ENCODE results near the gene ACOT8.
"Not testable (repeated sequence)": the region's sequence is repeated elsewhere in the genome, so short reads cannot be mapped to it uniquely, and the experiment has no call there.

The ACOT8 gene

DNA sequence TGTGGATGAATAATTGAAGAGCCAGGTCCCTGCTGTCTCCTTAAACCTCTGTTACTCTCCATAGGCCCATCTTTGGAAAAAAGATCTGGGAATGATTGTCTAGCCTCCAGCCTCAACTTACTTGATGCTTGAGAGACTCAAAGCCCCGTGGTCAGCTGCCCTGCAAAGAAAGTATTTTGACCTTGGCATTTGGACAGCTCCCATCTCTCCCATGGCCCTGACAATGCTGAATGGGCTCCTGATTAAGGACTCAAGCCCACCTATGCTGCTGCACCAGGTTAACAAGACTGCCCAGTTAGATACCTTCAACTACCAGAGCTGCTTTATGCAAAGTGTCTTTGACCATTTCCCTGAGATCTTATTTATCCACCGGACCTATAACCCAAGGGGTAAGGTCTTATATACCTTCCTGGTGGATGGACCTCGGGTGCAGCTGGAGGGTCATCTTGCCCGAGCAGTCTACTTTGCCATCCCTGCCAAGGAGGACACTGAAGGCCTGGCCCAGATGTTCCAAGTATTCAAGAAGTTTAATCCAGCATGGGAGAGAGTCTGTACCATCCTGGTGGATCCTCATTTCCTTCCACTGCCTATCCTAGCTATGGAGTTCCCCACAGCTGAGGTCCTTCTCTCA, 25.4 kb upstream of the ACOT8 start:
- no peak for TF ChIP-seq CTCF (conservative IDR thresholded peaks at IDR 0.05; ENCODE audit: low read depth, low read length)
- no peak overlapping the region for H3K9ac ChIP-seq
- no peaks in the 10 kb centered on the region for H3K27me3 ChIP-seq (ENCODE audit: insufficient read depth, low read depth)
- peak overlapping the region; percentile 88 for H3K4me2 ChIP-seq
- H3K27ac ChIP-seq: no peak overlapping the region
- H2AFZ ChIP-seq (ENCODE audit: low read depth): no peak overlapping the region
- peaks cover 32% of the 10 kb centered on the region for H3K79me2 ChIP-seq (ENCODE audit: insufficient read depth, low read depth)
- H3K36me3 ChIP-seq (ENCODE audit: insufficient read depth): no peaks in the 10 kb centered on the region; the same call in 1 of the 2 replicates
- no peak overlapping the region for H3K4me3 ChIP-seq (IDR thresholded peaks at IDR 0.05; ENCODE audit: insufficient read depth, low read depth, low read length)
- peaks cover 45% of the 10 kb centered on the region for H3K4me1 ChIP-seq (ENCODE audit: low read depth, poor library complexity, severe bottlenecking)
- H4K20me1 ChIP-seq (ENCODE audit: insufficient read depth): no peaks in the 10 kb centered on the region

GRCh38 chr20:45880988-45881788, 24.0 kb upstream of the ACOT8 start, which contains the start of gene ZSWIM1:
TSS of gene ZSWIM1 (plus strand) at chr20:45881227. CDS start at chr20:45882593, 1,366 bp downstream.
- H3K9ac ChIP-seq: peak within 1 kb of the TSS; percentile 67
- H3K27me3 ChIP-seq (ENCODE audit: insufficient read depth, low read depth): no peaks in the 10 kb centered on the region
- no peaks in the 10 kb centered on the region; the same call in 1 of the 2 replicates for H3K36me3 ChIP-seq (ENCODE audit: insufficient read depth)
- no peaks in the 10 kb centered on the region for H4K20me1 ChIP-seq (ENCODE audit: insufficient read depth)
- H3K4me1 ChIP-seq (ENCODE audit: low read depth, poor library complexity, severe bottlenecking): peaks cover 45% of the 10 kb centered on the region
- peak within 1 kb of the TSS; percentile 88 for H3K4me2 ChIP-seq
- no peak for TF ChIP-seq CTCF (conservative IDR thresholded peaks at IDR 0.05; ENCODE audit: low read depth, low read length)
- H3K4me3 ChIP-seq (IDR thresholded peaks at IDR 0.05; ENCODE audit: insufficient read depth, low read depth, low read length): peak within 1 kb of the TSS; percentile 71
- H2AFZ ChIP-seq (ENCODE audit: low read depth): peak within 1 kb of the TSS; percentile 70; the same call in 1 of the 2 replicates
- H3K79me2 ChIP-seq (ENCODE audit: insufficient read depth, low read depth): peaks cover 32% of the 10 kb centered on the region
- H3K27ac ChIP-seq: peak within 1 kb of the TSS; percentile 30

GRCh38 chr20:45878076-45878761, 21.0 kb upstream of the ACOT8 start:
- Histone ChIP-seq H3K36me3 (ENCODE audit: insufficient read depth) (no peaks in the 10 kb centered on the region; the same call in 1 of the 2 replicates), H3K4me2 (no peak overlapping the region), H2AFZ (ENCODE audit: low read depth) (no peak overlapping the region), H3K27ac (no peak overlapping the region), H3K4me3 (IDR thresholded peaks at IDR 0.05; ENCODE audit: insufficient read depth, low read depth, low read length) (no peak overlapping the region), H3K9ac (no peak overlapping the region), H4K20me1 (ENCODE audit: insufficient read depth) (no peaks in the 10 kb centered on the region), H3K4me1 (ENCODE audit: low read depth, poor library complexity, severe bottlenecking) (peaks cover 20% of the 10 kb centered on the region), H3K79me2 (ENCODE audit: insufficient read depth, low read depth) (peaks cover 22% of the 10 kb centered on the region), H3K27me3 (ENCODE audit: insufficient read depth, low read depth) (no peaks in the 10 kb centered on the region)
- TF ChIP-seq CTCF (conservative IDR thresholded peaks at IDR 0.05; ENCODE audit: low read depth, low read length): no peak

DNA sequence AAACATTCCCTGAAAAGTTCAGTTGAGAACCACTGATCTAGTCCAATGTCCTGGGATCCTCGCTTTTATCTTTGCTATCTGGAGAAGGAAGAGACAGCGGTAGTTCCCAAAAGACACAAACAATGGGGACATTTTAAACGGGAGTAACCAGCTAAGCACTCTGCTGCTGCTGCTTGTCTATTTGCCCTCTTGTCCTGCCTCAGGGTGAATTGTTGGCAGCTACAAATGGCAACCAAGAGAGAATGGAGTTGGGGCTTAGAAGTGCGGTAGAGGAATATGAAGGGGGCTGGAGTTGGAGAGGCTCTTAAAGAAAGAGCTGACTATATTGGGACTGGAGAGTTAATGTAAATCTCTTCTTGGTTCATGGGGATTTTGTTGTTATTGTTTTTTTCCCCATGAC, 17.4 kb upstream of the ACOT8 start:
- Histone ChIP-seq H3K79me2 (ENCODE audit: insufficient read depth, low read depth) (no peaks in the 10 kb centered on the region), H3K9ac (no peak overlapping the region), H3K4me1 (ENCODE audit: low read depth, poor library complexity, severe bottlenecking) (no peaks in the 10 kb centered on the region), H3K27me3 (ENCODE audit: insufficient read depth, low read depth) (no peaks in the 10 kb centered on the region), H2AFZ (ENCODE audit: low read depth) (no peak overlapping the region), H4K20me1 (ENCODE audit: insufficient read depth) (no peaks in the 10 kb centered on the region), H3K36me3 (ENCODE audit: insufficient read depth) (no peaks in the 10 kb centered on the region), H3K4me2 (no peak overlapping the region), H3K27ac (no peak overlapping the region), H3K4me3 (IDR thresholded peaks at IDR 0.05; ENCODE audit: insufficient read depth, low read depth, low read length) (no peak overlapping the region)
- no peak for TF ChIP-seq CTCF (conservative IDR thresholded peaks at IDR 0.05; ENCODE audit: low read depth, low read length)

- not testable (repeated sequence) for H3K4me3 ChIP-seq (IDR thresholded peaks at IDR 0.05; ENCODE audit: insufficient read depth, low read depth, low read length); H2AFZ ChIP-seq (ENCODE audit: low read depth); H3K36me3 ChIP-seq (ENCODE audit: insufficient read depth); H4K20me1 ChIP-seq (ENCODE audit: insufficient read depth); H3K9ac ChIP-seq; H3K79me2 ChIP-seq (ENCODE audit: insufficient read depth, low read depth); H3K27ac ChIP-seq; H3K4me2 ChIP-seq; H3K4me1 ChIP-seq (ENCODE audit: low read depth, poor library complexity, severe bottlenecking); H3K27me3 ChIP-seq (ENCODE audit: insufficient read depth, low read depth)
Measured at GRCh38 chr20:45874104-45874481, 16.9 kb upstream of the ACOT8 start.

Measured in KMS-11 (cell line).